T-helper 1 cell treated with Interleukin-12 subunit alpha and Interleukin-12 subunit beta and Interleukin-4 antibody, amounts not matched to agents 30 μg/mL and 1 μg/mL, for 36 hours (primary cell): Measurements from ENCODE around the gene SH3BP2.

Experiments used
- H3K27ac Mint-ChIP-seq: one replicate; pipeline ENCODE4 v1.8.0; 2021; ENCODE audit warnings: mild to moderate bottlenecking, mixed read lengths
- H3K27me3 Mint-ChIP-seq: one replicate; pipeline ENCODE4 v1.8.0; 2021; ENCODE audit warnings: low read depth, mixed read lengths
- H3K36me3 Mint-ChIP-seq: one replicate; pipeline ENCODE4 v1.8.0; 2021; ENCODE audit warnings: low read depth, mixed read lengths
- H3K4me1 Mint-ChIP-seq: one replicate; pipeline ENCODE4 v1.8.0; 2021; ENCODE audit warnings: low read depth, mixed read lengths
- H3K4me3 Mint-ChIP-seq: one replicate; pipeline ENCODE4 v1.8.0; 2021; ENCODE audit warnings: mild to moderate bottlenecking, moderate library complexity, mixed read lengths
- H3K9me3 Mint-ChIP-seq: one replicate; pipeline ENCODE4 v1.8.0; 2021; ENCODE audit warnings: mixed read lengths

The SH3BP2 gene

DNA sequence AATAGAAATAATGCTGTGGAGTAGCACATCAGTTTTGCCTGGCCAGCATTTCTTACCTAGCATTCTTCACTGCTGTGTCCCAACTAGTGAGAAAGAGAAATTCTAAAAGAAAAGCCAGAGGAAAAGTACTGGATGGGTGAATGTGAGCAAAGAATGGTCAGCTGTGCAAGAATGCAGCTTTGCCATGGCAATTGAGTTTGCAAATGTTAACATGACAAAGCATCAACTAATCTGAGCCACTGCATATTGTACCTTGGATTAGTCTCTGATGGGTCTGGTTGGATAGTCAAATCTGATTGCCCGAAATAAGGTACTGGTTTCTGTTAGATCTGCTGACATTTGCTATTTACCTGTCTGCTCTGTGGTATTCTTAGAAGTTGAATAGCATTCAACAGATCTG, 89.5 kb downstream of the SH3BP2 start:
- no peak overlapping the region for H3K4me3 Mint-ChIP-seq
- H3K36me3 Mint-ChIP-seq: peaks cover 38% of the 10 kb centered on the region
- H3K4me1 Mint-ChIP-seq: peaks cover 12% of the 10 kb centered on the region
- no peak overlapping the region for H3K27ac Mint-ChIP-seq
- H3K9me3 Mint-ChIP-seq: no peaks in the 10 kb centered on the region
- no peaks in the 10 kb centered on the region for H3K27me3 Mint-ChIP-seq

- Mint-ChIP-seq H3K27me3 (no peaks in the 10 kb centered on the region), H3K4me1 (no peaks in the 10 kb centered on the region), H3K36me3 (peaks cover 25% of the 10 kb centered on the region), H3K27ac (no peak overlapping the region), H3K4me3 (no peak overlapping the region), H3K9me3 (no peaks in the 10 kb centered on the region)
These were observed 93.3 kb downstream of the SH3BP2 start for GRCh38 chr4:2886161-2886560.

DNA sequence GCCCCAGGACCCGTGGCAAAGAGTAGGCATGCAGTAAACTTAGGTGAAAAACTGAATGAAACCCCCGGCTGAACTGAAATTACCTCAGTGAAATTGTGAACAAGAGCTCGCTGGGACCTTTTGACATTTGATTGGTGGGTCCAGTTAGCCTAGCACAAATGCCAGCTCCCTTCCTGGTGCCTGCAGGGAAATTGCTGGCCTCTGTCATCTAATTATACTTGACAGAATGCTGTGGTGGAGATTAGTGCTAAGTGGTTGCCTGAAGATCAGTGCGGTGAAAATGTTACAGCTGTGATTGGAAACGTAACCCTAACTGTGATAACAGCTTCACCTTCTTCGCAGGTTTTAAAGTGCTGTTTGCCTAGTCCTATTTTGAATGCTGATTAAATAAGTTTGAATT, 93.7 kb downstream of the SH3BP2 start:
- peaks cover 25% of the 10 kb centered on the region for H3K36me3 Mint-ChIP-seq
- no peak overlapping the region for H3K4me3 Mint-ChIP-seq
- H3K4me1 Mint-ChIP-seq: peaks cover 1% of the 10 kb centered on the region
- no peak overlapping the region for H3K27ac Mint-ChIP-seq
- H3K9me3 Mint-ChIP-seq: no peaks in the 10 kb centered on the region
- no peaks in the 10 kb centered on the region for H3K27me3 Mint-ChIP-seq

GRCh38 chr4:2887343-2887742, 94.5 kb downstream of the SH3BP2 start:
- H3K9me3 Mint-ChIP-seq: no peaks in the 10 kb centered on the region
- H3K36me3 Mint-ChIP-seq: peaks cover 26% of the 10 kb centered on the region
- H3K27ac Mint-ChIP-seq: no peak overlapping the region
- no peaks in the 10 kb centered on the region for H3K27me3 Mint-ChIP-seq
- H3K4me3 Mint-ChIP-seq: no peak overlapping the region
- peaks cover 2% of the 10 kb centered on the region for H3K4me1 Mint-ChIP-seq

GRCh38 chr4:2888886-2889285, 96.0 kb downstream of the SH3BP2 start:
- Mint-ChIP-seq H3K9me3 (no peaks in the 10 kb centered on the region), H3K36me3 (peaks cover 23% of the 10 kb centered on the region), H3K4me3 (no peak overlapping the region), H3K27me3 (no peaks in the 10 kb centered on the region), H3K27ac (no peak overlapping the region), H3K4me1 (peaks cover 2% of the 10 kb centered on the region)
